Measurements from ENCODE around the gene NDUFS3.

DNA sequence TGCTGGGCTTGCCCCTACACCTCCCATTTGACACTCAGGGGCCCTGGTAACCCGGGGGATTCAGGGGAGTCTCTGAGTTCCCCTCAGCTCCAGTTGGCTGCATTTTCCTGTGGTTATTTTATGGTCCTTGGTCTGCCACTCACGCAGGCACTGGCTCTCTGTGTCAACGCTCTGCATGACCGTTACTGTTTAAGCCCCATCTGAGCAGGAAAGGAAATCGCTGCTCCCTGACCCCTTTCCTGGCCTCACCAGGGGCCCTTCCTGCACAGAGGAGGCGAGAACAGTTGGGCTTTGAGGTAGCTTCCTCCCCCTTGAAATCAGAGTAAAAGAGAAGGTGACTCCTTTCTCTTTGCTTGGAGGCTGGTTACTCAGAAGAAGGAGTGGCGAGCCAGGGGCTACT, 12.9 kb downstream of the NDUFS3 start:
- no peak for TF ChIP-seq EZH2 (IDR thresholded peaks at IDR 0.05; ENCODE audit: insufficient read depth, poor library complexity, severe bottlenecking)
- TF ChIP-seq EZH2phosphoT487 (IDR thresholded peaks at IDR 0.05; ENCODE audit: insufficient read depth, low read depth): no peak

Data from GM23248 (cell line).